LHCN-M2 (cell line): ENCODE results near the gene AS3MT. TPM values are rescaled to one million over a fixed set of nuclear protein-coding genes. Genes with fewer than 3 reads are reported as not detected.

Experiments
- total RNA-seq: library from RNA; depleted of rRNA; stranded (reverse); fragments of >200 nt; gene quantifications from 2 replicates; pipeline ENCODE4 v1.2.3, GENCODE V29; 2014; rRNA removed

The AS3MT gene
- total RNA-seq, 1 experiment from 2014 or later: 9.3 TPM

Other genes with a start within 250 kb of the AS3MT start
- gene TRIM8, start 225.0 kb upstream of the AS3MT start, total RNA-seq: 135 and 136 TPM in 2 replicates
- 8.3 and 10.3 TPM in 2 replicates for gene ARL3, start 155.1 kb upstream of the AS3MT start, total RNA-seq
- 2.2 and 3.4 TPM in 2 replicates for gene SFXN2, start 154.8 kb upstream of the AS3MT start, total RNA-seq
- gene WBP1L, start 125.5 kb upstream of the AS3MT start, total RNA-seq: 34.4 and 56.8 TPM in 2 replicates
- gene CYP17A1, start 32.1 kb upstream of the AS3MT start, total RNA-seq: not detected in 2 replicates
- 23.4 and 31.3 TPM in 2 replicates for gene BORCS7, start 15.2 kb upstream of the AS3MT start, total RNA-seq
- gene CNNM2, start 48.8 kb downstream of the AS3MT start, total RNA-seq: 5.3 and 5.5 TPM in 2 replicates